ENCODE data around the gene TNFAIP8L1. TPM values are rescaled to one million over a fixed set of nuclear protein-coding genes. Genes with fewer than 3 reads are reported as not detected.
"Not testable (repeated sequence)": the region's sequence is repeated elsewhere in the genome, so short reads cannot be mapped to it uniquely, and the experiment has no call there.

TNFAIP8L1 gene
- total RNA-seq, 4 donors from 2014 or later: 7.3 to 8.8 (median 8.4) TPM

GRCh38 chr19:4592445-4592844 is 46.9 kb upstream of the TNFAIP8L1 start:
- H3K4me1 ChIP-seq: peaks cover 0 to 4% (median 0%) of the 10 kb centered on the region in 4 donors
- no peak overlapping the region for H3K4me3 ChIP-seq
- 68 to 75% methylated on average over 5 of the region's 5 CpGs for WGBS, 2 donors
- H3K9me3 ChIP-seq: no peaks in the 10 kb centered on the region
- DNase-seq (ENCODE audit: low spot score in 2 of 2): no peak
- peaks cover 0 to 86% of the 10 kb centered on the region in 2 donors for H3K27me3 ChIP-seq
- no peaks in the 10 kb centered on the region for H3K36me3 ChIP-seq
- no peak overlapping the region for H3K27ac ChIP-seq
- TF ChIP-seq POLR2A (IDR thresholded peaks at IDR 0.05) (no peak), CTCF (IDR thresholded peaks at IDR 0.05) (no peak), EP300 (IDR thresholded peaks at IDR 0.05) (no peak)

GRCh38 chr19:4593409-4593851 is 45.9 kb upstream of the TNFAIP8L1 start:
- H3K27me3 ChIP-seq: peaks cover 0 to 87% of the 10 kb centered on the region in 2 donors
- DNase-seq (ENCODE audit: low spot score in 2 of 2): no peak
- H3K4me1 ChIP-seq: peaks cover 0 to 14% (median 1%) of the 10 kb centered on the region in 4 donors
- no peak for TF ChIP-seq CTCF (IDR thresholded peaks at IDR 0.05)
- TF ChIP-seq EP300 (IDR thresholded peaks at IDR 0.05): no peak
- no peak for TF ChIP-seq POLR2A (IDR thresholded peaks at IDR 0.05)
- no peaks in the 10 kb centered on the region for H3K9me3 ChIP-seq
- whole genome bisulfite sequencing, 2 donors: 66 to 68% methylated on average over 6 of the region's 6 CpGs
- no peak overlapping the region for H3K27ac ChIP-seq
- no peak overlapping the region for H3K4me3 ChIP-seq
- H3K36me3 ChIP-seq: no peaks in the 10 kb centered on the region

GRCh38 chr19:4594201-4594600 is 45.1 kb upstream of the TNFAIP8L1 start:
- no peaks in the 10 kb centered on the region for H3K36me3 ChIP-seq
- no peak overlapping the region for H3K27ac ChIP-seq
- DNase-seq (ENCODE audit: low spot score in 2 of 2): no peak
- H3K9me3 ChIP-seq: no peaks in the 10 kb centered on the region
- 56 to 60% methylated on average over 9 of the region's 9 CpGs for WGBS, 2 donors
- peaks cover 0 to 19% (median 2%) of the 10 kb centered on the region in 4 donors for H3K4me1 ChIP-seq
- no peak overlapping the region for H3K4me3 ChIP-seq
- peaks cover 0 to 93% of the 10 kb centered on the region in 2 donors for H3K27me3 ChIP-seq
- TF ChIP-seq CTCF (IDR thresholded peaks at IDR 0.05) (no peak), POLR2A (IDR thresholded peaks at IDR 0.05) (no peak), EP300 (IDR thresholded peaks at IDR 0.05) (no peak)

- not testable (repeated sequence) for H3K9me3 ChIP-seq; H3K27ac ChIP-seq; H3K4me3 ChIP-seq; DNase-seq (ENCODE audit: low spot score in 2 of 2); H3K36me3 ChIP-seq
- peaks cover 0 to 94% of the 10 kb centered on the region in 2 donors for H3K27me3 ChIP-seq
- 88 to 93% methylated on average over 9 of the region's 9 CpGs for WGBS, 2 donors
- peaks cover 0 to 19% (median 2%) of the 10 kb centered on the region in 4 donors for H3K4me1 ChIP-seq
These were observed 44.2 kb upstream of the TNFAIP8L1 start for GRCh38 chr19:4595158-4595557.

GRCh38 chr19:4596033-4596904 is 43.0 kb upstream of the TNFAIP8L1 start:
- peaks cover 0 to 19% (median 2%) of the 10 kb centered on the region in 4 donors for H3K4me1 ChIP-seq
- WGBS, 2 donors: 48 to 55% methylated on average over 21 of the region's 21 CpGs
- no peaks in the 10 kb centered on the region for H3K36me3 ChIP-seq
- TF ChIP-seq POLR2A (IDR thresholded peaks at IDR 0.05) (no peak), EP300 (IDR thresholded peaks at IDR 0.05) (no peak), CTCF (IDR thresholded peaks at IDR 0.05) (no peak)
- H3K27me3 ChIP-seq: peaks cover 0 to 94% of the 10 kb centered on the region in 2 donors
- H3K9me3 ChIP-seq: no peaks in the 10 kb centered on the region
- H3K27ac ChIP-seq: no peak overlapping the region
- DNase-seq (ENCODE audit: low spot score in 2 of 2): no peak
- H3K4me3 ChIP-seq: no peak overlapping the region

Measured in tibial nerve (tissue), 4 donors.